Measurements from ENCODE around the gene RPP25.
A peak's percentile ranks its signal among the peaks of the same experiment; 100 is the strongest.

RPP25 gene

GRCh38 chr15:74908635-74909034, 47.9 kb downstream of the RPP25 start:
- Histone ChIP-seq H3K9me3 (ENCODE audit: control insufficient read depth, low read depth, low read length) (no peaks in the 10 kb centered on the region), H3K9ac (ENCODE audit: low read length) (no peak overlapping the region), H3K27ac (ENCODE audit: low read length) (no peak overlapping the region), H3K36me3 (ENCODE audit: control insufficient read depth, low read depth, low read length) (peaks cover 29% of the 10 kb centered on the region), H3K4me3 (ENCODE audit: low read length) (no peak overlapping the region), H3K4me1 (ENCODE audit: control insufficient read depth, low read depth, low read length) (no peaks in the 10 kb centered on the region), H3K27me3 (ENCODE audit: control insufficient read depth, insufficient read depth, low read length) (no peaks in the 10 kb centered on the region)

DNA sequence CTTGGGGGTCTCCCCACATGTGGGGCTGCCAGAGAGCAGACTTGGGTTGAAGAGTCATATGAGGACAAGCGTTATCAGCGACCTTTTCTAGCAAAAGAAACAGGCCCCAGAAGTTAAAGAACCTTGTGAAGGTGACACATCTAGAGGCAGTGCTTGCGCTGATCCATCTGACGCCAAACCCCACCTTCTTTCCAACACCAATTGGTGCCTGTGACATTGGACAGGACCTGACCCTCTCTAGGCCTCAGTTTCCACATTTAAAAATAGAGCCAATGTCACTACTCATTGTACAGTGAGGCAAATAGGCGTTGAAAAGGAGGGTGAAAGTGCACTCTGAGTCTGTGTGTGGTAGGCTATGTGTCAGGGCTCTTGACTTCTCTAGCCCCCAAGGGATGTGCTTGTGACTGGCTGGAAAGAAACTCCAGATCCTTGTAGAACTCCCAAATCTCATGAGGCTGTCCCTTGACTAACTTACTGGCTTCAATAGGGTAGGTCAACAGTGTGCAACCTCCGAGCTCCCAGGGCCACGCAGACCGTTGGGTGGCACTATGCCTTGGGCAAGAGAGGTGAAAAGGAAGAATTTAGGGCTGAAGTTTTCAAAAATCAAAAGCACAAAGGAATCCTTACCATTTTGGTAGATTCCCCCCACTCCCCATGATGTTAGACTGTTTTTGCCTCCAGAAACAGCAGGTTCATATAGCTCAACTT, 49.3 kb downstream of the RPP25 start:
- Histone ChIP-seq H3K4me1 (ENCODE audit: control insufficient read depth, low read depth, low read length) (no peaks in the 10 kb centered on the region), H3K27me3 (ENCODE audit: control insufficient read depth, insufficient read depth, low read length) (no peaks in the 10 kb centered on the region), H3K36me3 (ENCODE audit: control insufficient read depth, low read depth, low read length) (peaks cover 32% of the 10 kb centered on the region), H3K27ac (ENCODE audit: low read length) (peak overlapping the region; percentile 67), H3K4me3 (ENCODE audit: low read length) (peak overlapping the region; percentile 82), H3K9me3 (ENCODE audit: control insufficient read depth, low read depth, low read length) (no peaks in the 10 kb centered on the region), H3K9ac (ENCODE audit: low read length) (peak overlapping the region; percentile 88)

DNA sequence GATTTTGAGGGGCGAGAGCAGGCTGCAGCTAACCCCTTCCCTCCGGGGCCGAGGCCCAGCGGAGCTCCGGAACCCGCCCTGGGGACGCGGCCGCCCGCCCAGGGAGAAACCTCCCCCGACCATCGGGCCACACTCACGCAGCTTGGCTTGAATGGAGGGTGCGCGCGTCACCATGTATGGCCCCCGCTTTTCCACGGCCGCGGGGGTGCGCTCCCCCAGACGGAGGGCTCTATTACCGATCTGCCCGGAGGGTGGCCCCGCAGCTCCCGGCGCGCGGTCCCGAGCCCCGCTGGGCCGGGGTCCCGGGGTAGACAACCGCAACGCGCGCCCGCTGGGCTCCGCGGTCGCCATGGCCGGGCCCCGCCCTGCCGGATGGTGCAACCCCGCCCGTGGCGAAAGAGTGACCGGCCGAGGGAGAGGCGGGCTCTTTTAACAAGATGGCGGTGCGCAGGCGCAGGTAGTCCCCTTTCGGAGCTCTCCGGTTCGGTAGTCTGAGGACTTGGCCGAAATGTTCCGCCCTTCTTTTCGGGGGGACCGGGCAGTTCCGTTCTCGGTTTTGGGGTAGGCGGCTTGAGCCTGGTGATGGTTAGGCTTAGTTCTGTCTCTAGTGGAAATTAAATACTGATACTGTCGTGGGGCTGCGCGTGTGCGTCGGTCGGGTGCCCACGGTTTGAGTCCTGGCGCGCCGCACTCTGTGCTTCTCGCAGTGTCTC, 50.0 kb downstream of the RPP25 start, which contains the start of gene FAM219B:
Gene FAM219B, minus strand, starts transcription at position 402 of the 713 bp plus-strand sequence. Its CDS starts 51 bp downstream, at position 351.
- H3K9me3 ChIP-seq (ENCODE audit: control insufficient read depth, low read depth, low read length): no peaks in the 10 kb centered on the region
- peak within 1 kb of the TSS; percentile 82 for H3K4me3 ChIP-seq (ENCODE audit: low read length)
- H3K9ac ChIP-seq (ENCODE audit: low read length): peak within 1 kb of the TSS; percentile 88
- H3K36me3 ChIP-seq (ENCODE audit: control insufficient read depth, low read depth, low read length): peaks cover 33% of the 10 kb centered on the region
- peak within 1 kb of the TSS; percentile 67 for H3K27ac ChIP-seq (ENCODE audit: low read length)
- H3K27me3 ChIP-seq (ENCODE audit: control insufficient read depth, insufficient read depth, low read length): no peaks in the 10 kb centered on the region
- no peaks in the 10 kb centered on the region for H3K4me1 ChIP-seq (ENCODE audit: control insufficient read depth, low read depth, low read length)

DNA sequence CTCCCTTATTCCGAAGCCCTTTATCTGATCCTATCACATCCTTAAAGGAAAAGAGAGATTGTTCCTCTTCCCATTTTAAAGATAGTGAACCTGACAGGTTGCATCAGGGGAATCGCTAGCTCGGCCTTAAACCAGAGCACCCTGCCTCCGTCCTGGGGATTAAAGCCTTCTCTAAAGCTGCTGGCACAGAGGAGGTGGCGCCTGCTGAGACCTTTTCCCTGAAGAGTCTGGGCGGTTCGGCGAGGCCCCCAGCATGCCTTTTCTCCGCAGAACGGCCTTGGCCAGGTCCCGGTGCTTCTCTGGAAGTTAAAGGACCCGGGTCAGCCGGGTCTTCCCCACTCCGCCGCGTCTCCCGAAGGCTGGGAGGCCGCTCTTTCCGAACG, 50.5 kb downstream of the RPP25 start:
- Histone ChIP-seq H3K36me3 (ENCODE audit: control insufficient read depth, low read depth, low read length) (peaks cover 32% of the 10 kb centered on the region), H3K4me3 (ENCODE audit: low read length) (peak overlapping the region; percentile 82), H3K4me1 (ENCODE audit: control insufficient read depth, low read depth, low read length) (no peaks in the 10 kb centered on the region), H3K9ac (ENCODE audit: low read length) (peak overlapping the region; percentile 88), H3K9me3 (ENCODE audit: control insufficient read depth, low read depth, low read length) (no peaks in the 10 kb centered on the region), H3K27me3 (ENCODE audit: control insufficient read depth, insufficient read depth, low read length) (no peaks in the 10 kb centered on the region), H3K27ac (ENCODE audit: low read length) (no peak overlapping the region)

All from iPS-18a (cell line).